Measurements from ENCODE around the gene HCN2.

Gene HCN2

GRCh38 chr19:590750-591098 lies 1.0 kb downstream of the HCN2 start:
- Histone ChIP-seq H3K27me3 (ENCODE audit: control insufficient read depth in 1 of 2, insufficient read depth in 2 of 2, low read length in 2 of 2) (peaks cover 18 to 59% of the 10 kb centered on the region in 2 donors), H3K36me3 (ENCODE audit: insufficient read depth, low read length) (no peaks in the 10 kb centered on the region), H3K27ac (ENCODE audit: low read depth, low read length) (no peak overlapping the region), H3K4me3 (ENCODE audit: low read depth in 1 of 2, low read length in 2 of 2) (no peak overlapping the region), H3K4me1 (ENCODE audit: insufficient read depth, low read length) (no peaks in the 10 kb centered on the region), H3K9me3 (ENCODE audit: low read length) (no peaks in the 10 kb centered on the region), H3K9ac (ENCODE audit: low read length) (no peak overlapping the region)

GRCh38 chr19:591099-591958 lies 1.6 kb downstream of the HCN2 start:
- Histone ChIP-seq H3K36me3 (ENCODE audit: insufficient read depth, low read length) (no peaks in the 10 kb centered on the region), H3K4me3 (ENCODE audit: low read depth in 1 of 2, low read length in 2 of 2) (no peak overlapping the region), H3K9me3 (ENCODE audit: low read length) (no peaks in the 10 kb centered on the region), H3K27me3 (ENCODE audit: control insufficient read depth in 1 of 2, insufficient read depth in 2 of 2, low read length in 2 of 2) (peaks cover 18 to 55% of the 10 kb centered on the region in 2 donors), H3K27ac (ENCODE audit: low read depth, low read length) (no peak overlapping the region), H3K4me1 (ENCODE audit: insufficient read depth, low read length) (no peaks in the 10 kb centered on the region), H3K9ac (ENCODE audit: low read length) (no peak overlapping the region)

GRCh38 chr19:592101-592500 lies 2.4 kb downstream of the HCN2 start:
- H3K4me1 ChIP-seq (ENCODE audit: insufficient read depth, low read length): no peaks in the 10 kb centered on the region
- H3K9ac ChIP-seq (ENCODE audit: low read length): no peak overlapping the region
- no peaks in the 10 kb centered on the region for H3K36me3 ChIP-seq (ENCODE audit: insufficient read depth, low read length)
- H3K4me3 ChIP-seq (ENCODE audit: low read depth in 1 of 2, low read length in 2 of 2): no peak overlapping the region
- peaks cover 18 to 55% of the 10 kb centered on the region in 2 donors for H3K27me3 ChIP-seq (ENCODE audit: control insufficient read depth in 1 of 2, insufficient read depth in 2 of 2, low read length in 2 of 2)
- H3K9me3 ChIP-seq (ENCODE audit: low read length): no peaks in the 10 kb centered on the region
- no peak overlapping the region for H3K27ac ChIP-seq (ENCODE audit: low read depth, low read length)

- Histone ChIP-seq H3K4me1 (ENCODE audit: insufficient read depth, low read length) (no peaks in the 10 kb centered on the region), H3K9me3 (ENCODE audit: low read length) (no peaks in the 10 kb centered on the region), H3K36me3 (ENCODE audit: insufficient read depth, low read length) (no peaks in the 10 kb centered on the region), H3K27ac (ENCODE audit: low read depth, low read length) (no peak overlapping the region), H3K4me3 (ENCODE audit: low read depth in 1 of 2, low read length in 2 of 2) (no peak overlapping the region), H3K9ac (ENCODE audit: low read length) (no peak overlapping the region), H3K27me3 (ENCODE audit: control insufficient read depth in 1 of 2, insufficient read depth in 2 of 2, low read length in 2 of 2) (peaks cover 18 to 51% of the 10 kb centered on the region in 2 donors)
Observed at GRCh38 chr19:593055-593454, 3.4 kb downstream of the HCN2 start.

- Histone ChIP-seq H3K27me3 (ENCODE audit: control insufficient read depth in 1 of 2, insufficient read depth in 2 of 2, low read length in 2 of 2) (peaks cover 14 to 46% of the 10 kb centered on the region in 2 donors), H3K27ac (ENCODE audit: low read depth, low read length) (no peak overlapping the region), H3K4me1 (ENCODE audit: insufficient read depth, low read length) (no peaks in the 10 kb centered on the region), H3K9me3 (ENCODE audit: low read length) (no peaks in the 10 kb centered on the region), H3K36me3 (ENCODE audit: insufficient read depth, low read length) (no peaks in the 10 kb centered on the region), H3K9ac (ENCODE audit: low read length) (no peak overlapping the region), H3K4me3 (ENCODE audit: low read depth in 1 of 2, low read length in 2 of 2) (no peak overlapping the region)
Observed at GRCh38 chr19:593505-593904, 3.8 kb downstream of the HCN2 start.

- H3K9me3 ChIP-seq (ENCODE audit: low read length): no peaks in the 10 kb centered on the region
- no peak overlapping the region for H3K27ac ChIP-seq (ENCODE audit: low read depth, low read length)
- H3K4me3 ChIP-seq (ENCODE audit: low read depth in 1 of 2, low read length in 2 of 2): no peak overlapping the region
- no peaks in the 10 kb centered on the region for H3K4me1 ChIP-seq (ENCODE audit: insufficient read depth, low read length)
- H3K27me3 ChIP-seq (ENCODE audit: control insufficient read depth in 1 of 2, insufficient read depth in 2 of 2, low read length in 2 of 2): peaks cover 7 to 38% of the 10 kb centered on the region in 2 donors
- no peak overlapping the region for H3K9ac ChIP-seq (ENCODE audit: low read length)
- H3K36me3 ChIP-seq (ENCODE audit: insufficient read depth, low read length): no peaks in the 10 kb centered on the region
Observed at GRCh38 chr19:594265-594870, 4.7 kb downstream of the HCN2 start.

GRCh38 chr19:595326-596262 lies 5.9 kb downstream of the HCN2 start:
- H3K4me3 ChIP-seq (ENCODE audit: low read depth in 1 of 2, low read length in 2 of 2): no peak overlapping the region
- no peak overlapping the region for H3K9ac ChIP-seq (ENCODE audit: low read length)
- H3K4me1 ChIP-seq (ENCODE audit: insufficient read depth, low read length): no peaks in the 10 kb centered on the region
- H3K27me3 ChIP-seq (ENCODE audit: control insufficient read depth in 1 of 2, insufficient read depth in 2 of 2, low read length in 2 of 2): peaks cover 7 to 34% of the 10 kb centered on the region in 2 donors
- H3K9me3 ChIP-seq (ENCODE audit: low read length): no peaks in the 10 kb centered on the region
- no peaks in the 10 kb centered on the region for H3K36me3 ChIP-seq (ENCODE audit: insufficient read depth, low read length)
- no peak overlapping the region for H3K27ac ChIP-seq (ENCODE audit: low read depth, low read length)

GRCh38 chr19:596263-596655 lies 6.6 kb downstream of the HCN2 start:
- peaks cover 4 to 28% of the 10 kb centered on the region in 2 donors for H3K27me3 ChIP-seq (ENCODE audit: control insufficient read depth in 1 of 2, insufficient read depth in 2 of 2, low read length in 2 of 2)
- H3K4me3 ChIP-seq (ENCODE audit: low read depth in 1 of 2, low read length in 2 of 2): no peak overlapping the region
- H3K9ac ChIP-seq (ENCODE audit: low read length): no peak overlapping the region
- no peaks in the 10 kb centered on the region for H3K36me3 ChIP-seq (ENCODE audit: insufficient read depth, low read length)
- no peak overlapping the region for H3K27ac ChIP-seq (ENCODE audit: low read depth, low read length)
- H3K9me3 ChIP-seq (ENCODE audit: low read length): no peaks in the 10 kb centered on the region
- no peaks in the 10 kb centered on the region for H3K4me1 ChIP-seq (ENCODE audit: insufficient read depth, low read length)

GRCh38 chr19:597406-598315 lies 8.0 kb downstream of the HCN2 start:
- Histone ChIP-seq H3K27me3 (ENCODE audit: control insufficient read depth in 1 of 2, insufficient read depth in 2 of 2, low read length in 2 of 2) (peaks cover 0 to 14% of the 10 kb centered on the region in 2 donors), H3K27ac (ENCODE audit: low read depth, low read length) (no peak overlapping the region), H3K36me3 (ENCODE audit: insufficient read depth, low read length) (no peaks in the 10 kb centered on the region), H3K4me3 (ENCODE audit: low read depth in 1 of 2, low read length in 2 of 2) (no peak overlapping the region), H3K9ac (ENCODE audit: low read length) (no peak overlapping the region), H3K4me1 (ENCODE audit: insufficient read depth, low read length) (no peaks in the 10 kb centered on the region), H3K9me3 (ENCODE audit: low read length) (no peaks in the 10 kb centered on the region)

GRCh38 chr19:601310-601709 lies 11.6 kb downstream of the HCN2 start:
- peaks cover 0 to 4% of the 10 kb centered on the region in 2 donors for H3K27me3 ChIP-seq (ENCODE audit: control insufficient read depth in 1 of 2, insufficient read depth in 2 of 2, low read length in 2 of 2)
- H3K27ac ChIP-seq (ENCODE audit: low read depth, low read length): no peak overlapping the region
- H3K4me1 ChIP-seq (ENCODE audit: insufficient read depth, low read length): no peaks in the 10 kb centered on the region
- no peak overlapping the region for H3K9ac ChIP-seq (ENCODE audit: low read length)
- H3K9me3 ChIP-seq (ENCODE audit: low read length): no peaks in the 10 kb centered on the region
- H3K36me3 ChIP-seq (ENCODE audit: insufficient read depth, low read length): no peaks in the 10 kb centered on the region
- H3K4me3 ChIP-seq (ENCODE audit: low read depth in 1 of 2, low read length in 2 of 2): no peak overlapping the region
